Measurements from ENCODE around the gene SUSD6.

Gene SUSD6

GRCh38 chr14:69760810-69761209, 149.4 kb downstream of the SUSD6 start:
- DNase-seq (ENCODE audit: low read depth in 2 of 2) = no peak

- DNase-seq (ENCODE audit: low read depth in 2 of 2) = no peak
Observed at GRCh38 chr14:69763761-69764510, 152.5 kb downstream of the SUSD6 start.
